Stomach (tissue), 9 donors: ENCODE results near the gene DRD2. TPM values are rescaled to one million over a fixed set of nuclear protein-coding genes. Genes with fewer than 3 reads are reported as not detected.
A peak's percentile ranks its signal among the peaks of the same experiment; 100 is the strongest.

Source experiments
- DNase-seq, 2 donors: peaks; one replicate each; pipeline versions ENCODE4 v3.0.0 to v3.0.0-alpha.2; 2013 to 2019
- H3K27ac ChIP-seq, 5 donors: fragments of 200-600 bp in 4 of 5; sonication (generic) in 4 of 5; one replicate each; pipeline ENCODE4 v1.5.1; 2013 to 2019; ENCODE audit warnings: mild to moderate bottlenecking in 1 of 5, moderate library complexity in 1 of 5
- H3K27me3 ChIP-seq, 3 donors: fragments of 200-600 bp; sonication (generic); one replicate each; pipeline ENCODE4 v1.5.1; 2017 to 2019; ENCODE audit warnings: mixed run types in 1 of 3
- H3K36me3 ChIP-seq, 4 donors: fragments of 200-600 bp; sonication (generic); 1 replicate in 3 of 4; 2 replicates in 1 of 4; pipeline ENCODE4 v1.5.1; 2016 to 2019
- H3K4me1 ChIP-seq, 4 donors: fragments of 200-600 bp; sonication (generic); one replicate each; pipeline ENCODE4 v1.5.1; 2016 to 2019
- H3K4me3 ChIP-seq, 4 donors: fragments of 200-600 bp; sonication (generic) in 3 of 4; one replicate each; pipeline ENCODE4 v1.5.1; 2016 to 2019; ENCODE audit warnings: mild to moderate bottlenecking in 1 of 4
- H3K9me3 ChIP-seq, 4 donors: fragments of 200-600 bp; sonication (generic); one replicate each; pipeline ENCODE4 v1.5.1; 2016 to 2019
- EP300 ChIP-seq: sonication (generic); formaldehyde crosslinking; IDR thresholded peaks from one replicate; pipeline ENCODE4 v1.6.1; 2017; ENCODE audit warnings: antibody characterized with exemption
- POLR2A ChIP-seq, 4 donors: fragments of 450-650 bp; IDR thresholded peaks; one replicate each; pipeline ENCODE4 v1.6.1; 2016; ENCODE audit warnings: antibody characterized with exemption in 4 of 4, control low read depth in 2 of 4, mild to moderate bottlenecking in 1 of 4, moderate library complexity in 1 of 4
- POLR2AphosphoS5 ChIP-seq, 3 donors: sonication (generic); formaldehyde crosslinking; IDR thresholded peaks; one replicate each; pipeline ENCODE4 v1.6.1; 2016; ENCODE audit warnings: antibody characterized with exemption in 3 of 3
- WGBS, 5 donors: extraction: QIAGEN DNeasy Blood & Tissue Kit in 3 of 5; methylation state at CpG; one replicate each; pipeline versions ENCODE4 v1.1.5 to v1.1.7; 2013 to 2018; 5-methylcytosine and 5-hydroxymethylcytosine counted together
- intact Hi-C: fragments of 100-400 bp; cut with DNase I; formaldehyde crosslinking; loops from one replicate; pipeline ENCODE4 v1.15.1; 2023; ENCODE audit warnings: low total_unique reads
- polyA plus RNA-seq, 3 donors: library from polyadenylated mRNA; stranded (reverse); fragments of 200-250 nt; gene quantifications; one replicate each; pipeline ENCODE4 v1.2.3, GENCODE V29; 2013
- total RNA-seq, 5 donors: library from RNA; depleted of rRNA; stranded (reverse); fragments of >200 nt; gene quantifications; one replicate each; pipeline versions ENCODE4 v1.1.0 to v1.2.3, GENCODE V29; 2014 to 2016
- TF ChIP-seq, protein P1 (sequence below), 7 experiments: fragments of 450-650 bp in 4 of 7; fragments of 200-600 bp in 3 of 7; sonication (generic) in 3 of 7; IDR thresholded peaks; one replicate each; pipeline ENCODE4 v1.5.1; 2016 to 2019; ENCODE audit warnings: antibody characterized with exemption in 7 of 7, control low read depth in 2 of 7, mild to moderate bottlenecking in 1 of 7
- donor health status: healthy with polysubstance abuse.
- donor health status: Bipolar disorder and iron deficiency.
- donor health status: healthy.

The DRD2 gene
- total and polyA plus RNA-seq, 8 donors, result 0.03 TPM; not detected in 7

DNA sequence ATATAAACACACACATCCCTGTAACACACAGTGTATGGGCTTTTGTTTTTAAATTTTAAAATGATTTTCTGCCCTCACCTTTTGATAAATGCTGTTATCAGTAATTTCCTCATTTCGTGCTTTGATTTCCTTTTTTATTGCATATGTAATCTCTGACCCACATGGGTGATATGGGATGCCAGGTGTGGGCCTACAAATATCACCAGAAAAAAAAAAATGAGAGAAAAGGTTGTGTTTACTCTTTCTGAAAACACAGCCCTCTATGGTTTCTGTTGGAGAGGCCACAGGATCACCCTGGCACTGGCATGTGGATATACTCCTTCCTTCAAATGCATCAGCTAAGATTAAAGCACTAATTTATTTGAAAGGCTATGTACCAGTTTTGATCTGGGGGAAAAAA lies 17.0 kb downstream of the DRD2 start:
- H3K27me3 ChIP-seq, result peaks cover 0 to 13% (median 0%) of the 10 kb centered on the region in 3 donors
- H3K9me3 ChIP-seq, result no peaks in the 10 kb centered on the region
- 31 to 38% (median 35%) methylated on average over 1 of the region's 1 CpG for WGBS, 5 donors
- H3K4me1 ChIP-seq, result no peaks in the 10 kb centered on the region
- no peaks in the 10 kb centered on the region for H3K36me3 ChIP-seq
- TF ChIP-seq EP300 (no peak), POLR2A (IDR thresholded peaks at IDR 0.05) (no peak), POLR2AphosphoS5 (IDR thresholded peaks at IDR 0.05) (no peak)
- TF ChIP-seq, protein P1, sequence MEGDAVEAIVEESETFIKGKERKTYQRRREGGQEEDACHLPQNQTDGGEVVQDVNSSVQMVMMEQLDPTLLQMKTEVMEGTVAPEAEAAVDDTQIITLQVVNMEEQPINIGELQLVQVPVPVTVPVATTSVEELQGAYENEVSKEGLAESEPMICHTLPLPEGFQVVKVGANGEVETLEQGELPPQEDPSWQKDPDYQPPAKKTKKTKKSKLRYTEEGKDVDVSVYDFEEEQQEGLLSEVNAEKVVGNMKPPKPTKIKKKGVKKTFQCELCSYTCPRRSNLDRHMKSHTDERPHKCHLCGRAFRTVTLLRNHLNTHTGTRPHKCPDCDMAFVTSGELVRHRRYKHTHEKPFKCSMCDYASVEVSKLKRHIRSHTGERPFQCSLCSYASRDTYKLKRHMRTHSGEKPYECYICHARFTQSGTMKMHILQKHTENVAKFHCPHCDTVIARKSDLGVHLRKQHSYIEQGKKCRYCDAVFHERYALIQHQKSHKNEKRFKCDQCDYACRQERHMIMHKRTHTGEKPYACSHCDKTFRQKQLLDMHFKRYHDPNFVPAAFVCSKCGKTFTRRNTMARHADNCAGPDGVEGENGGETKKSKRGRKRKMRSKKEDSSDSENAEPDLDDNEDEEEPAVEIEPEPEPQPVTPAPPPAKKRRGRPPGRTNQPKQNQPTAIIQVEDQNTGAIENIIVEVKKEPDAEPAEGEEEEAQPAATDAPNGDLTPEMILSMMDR (IDR thresholded peaks at IDR 0.05), result no peak
- H3K27ac ChIP-seq, result no peak overlapping the region
- DNase-seq, result no peak
- intact Hi-C loops, result no loop called here
- H3K4me3 ChIP-seq, result no peak overlapping the region

DNA sequence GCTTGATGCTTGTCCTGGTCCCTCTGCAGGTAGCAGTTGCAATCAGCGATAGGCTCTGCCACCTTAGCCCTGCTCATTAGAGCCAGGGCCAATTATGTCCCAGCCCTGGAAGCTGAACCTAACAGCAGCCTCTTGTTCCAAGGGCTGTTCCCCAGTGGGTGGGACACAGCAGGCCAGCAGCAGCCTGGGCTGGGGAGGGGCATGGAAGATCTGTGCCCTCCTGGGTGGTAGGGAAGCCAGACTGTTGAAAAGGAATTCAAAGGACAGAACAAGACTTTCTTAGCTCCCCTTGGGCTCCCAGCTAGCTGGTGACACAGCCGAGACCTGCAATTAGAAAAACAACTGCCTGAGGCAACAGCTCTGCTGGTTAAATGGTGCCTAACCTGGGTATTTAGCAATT lies 17.4 kb downstream of the DRD2 start:
- Histone ChIP-seq H3K27ac (no peak overlapping the region), H3K4me3 (no peak overlapping the region), H3K27me3 (peaks cover 0 to 13% (median 0%) of the 10 kb centered on the region in 3 donors), H3K4me1 (no peaks in the 10 kb centered on the region), H3K9me3 (no peaks in the 10 kb centered on the region), H3K36me3 (no peaks in the 10 kb centered on the region)
- intact Hi-C loops, result no loop called here
- TF ChIP-seq POLR2A (IDR thresholded peaks at IDR 0.05), result no peak
- WGBS, 5 donors, result 18 to 51% (median 21%) methylated on average over 1 to 2 of the region's 2 CpGs
- DNase-seq, result peak in 1 of 2 donors; percentile 12

DNA sequence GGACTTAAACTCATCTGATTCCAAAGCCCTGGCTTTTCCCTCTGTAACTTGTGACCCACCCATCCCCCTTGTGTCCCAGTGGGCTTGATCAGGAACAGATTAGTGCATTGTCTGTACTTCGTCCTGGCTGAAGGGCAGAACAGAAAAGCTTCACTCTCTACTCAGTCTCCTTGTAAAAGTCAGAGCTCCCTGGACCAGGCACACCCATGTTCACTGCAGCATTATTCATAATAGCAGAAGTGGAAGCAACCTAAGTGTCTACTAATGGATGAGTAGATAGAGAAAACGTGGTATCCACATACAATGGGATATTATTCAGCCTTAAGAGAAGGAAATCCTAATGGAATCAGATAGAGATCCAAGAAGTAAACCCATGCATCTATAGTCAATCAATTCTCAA lies 20.7 kb downstream of the DRD2 start:
- H3K36me3 ChIP-seq, result no peaks in the 10 kb centered on the region
- WGBS, 5 donors, result 54 to 69% (median 66%) methylated on average over 2 of the region's 2 CpGs
- no peaks in the 10 kb centered on the region for H3K9me3 ChIP-seq
- no peaks in the 10 kb centered on the region for H3K27me3 ChIP-seq
- no peak overlapping the region for H3K27ac ChIP-seq
- no peak overlapping the region for H3K4me3 ChIP-seq
- no peaks in the 10 kb centered on the region for H3K4me1 ChIP-seq
- TF ChIP-seq EP300 (no peak), POLR2A (IDR thresholded peaks at IDR 0.05) (no peak), POLR2AphosphoS5 (IDR thresholded peaks at IDR 0.05) (no peak)
- TF ChIP-seq, protein P1 (IDR thresholded peaks at IDR 0.05), result no peak
- DNase-seq, result no peak
- intact Hi-C loops, result no loop called here

DNA sequence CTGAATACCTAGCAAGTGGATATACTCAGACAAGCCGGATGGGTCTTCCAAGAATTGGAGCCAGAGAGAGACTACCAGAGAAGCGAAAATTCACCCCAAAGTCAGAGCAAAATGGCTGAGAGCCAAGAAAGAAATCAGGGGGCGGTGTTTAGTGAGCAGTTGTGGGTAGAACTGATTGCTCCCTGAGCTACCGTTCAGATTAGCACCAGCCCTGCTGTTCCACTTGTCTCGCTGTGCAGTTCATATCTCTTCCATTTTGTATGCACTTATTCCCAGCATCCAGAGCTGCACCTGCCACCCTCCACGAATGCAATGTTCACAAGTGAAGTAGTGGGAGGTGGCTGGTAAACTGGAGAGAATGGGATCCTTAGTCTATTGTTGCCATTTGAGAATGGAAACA lies 25.5 kb downstream of the DRD2 start:
- Histone ChIP-seq H3K4me1 (peaks cover 0 to 6% (median 0%) of the 10 kb centered on the region in 4 donors), H3K27ac (no peak overlapping the region), H3K4me3 (no peak overlapping the region), H3K9me3 (no peaks in the 10 kb centered on the region), H3K27me3 (peaks cover 0 to 33% (median 3%) of the 10 kb centered on the region in 3 donors), H3K36me3 (no peaks in the 10 kb centered on the region)
- no peak for DNase-seq
- 67 to 79% (median 71%) methylated on average over 6 of the region's 6 CpGs for WGBS, 5 donors
- intact Hi-C loops, result no loop called here
- TF ChIP-seq EP300 (no peak), POLR2AphosphoS5 (IDR thresholded peaks at IDR 0.05) (no peak), POLR2A (IDR thresholded peaks at IDR 0.05) (no peak)
- TF ChIP-seq, protein P1 (IDR thresholded peaks at IDR 0.05), result no peak

DNA sequence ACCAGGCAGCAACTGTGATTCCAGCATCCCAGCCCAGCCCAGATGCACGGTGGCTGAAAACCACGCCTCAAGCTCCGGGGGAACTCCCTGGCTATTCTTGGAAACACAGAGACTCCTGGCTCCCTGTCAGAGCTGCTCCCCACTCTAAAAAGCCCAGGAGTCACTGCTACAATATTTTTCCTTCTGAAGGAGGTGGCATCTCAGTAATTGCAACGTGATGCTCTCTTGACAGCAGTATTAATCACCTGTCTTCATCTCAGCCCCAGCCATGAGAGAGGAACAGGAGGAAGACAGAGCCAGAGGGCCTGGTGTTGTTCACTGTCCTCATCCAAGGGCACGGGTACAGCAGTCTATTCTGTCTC lies 26.9 kb downstream of the DRD2 start:
- no peak overlapping the region for H3K27ac ChIP-seq
- DNase-seq, result no peak
- H3K4me1 ChIP-seq, result peaks cover 0 to 6% (median 0%) of the 10 kb centered on the region in 4 donors
- 29 to 56% (median 49%) methylated on average over 2 to 5 of the region's 5 CpGs for WGBS, 5 donors
- no peaks in the 10 kb centered on the region for H3K36me3 ChIP-seq
- intact Hi-C loops, result no loop called here
- H3K9me3 ChIP-seq, result no peaks in the 10 kb centered on the region
- TF ChIP-seq POLR2A (IDR thresholded peaks at IDR 0.05) (no peak), POLR2AphosphoS5 (IDR thresholded peaks at IDR 0.05) (no peak), EP300 (no peak)
- TF ChIP-seq, protein P1 (IDR thresholded peaks at IDR 0.05), result no peak
- peaks cover 0 to 43% (median 3%) of the 10 kb centered on the region in 3 donors for H3K27me3 ChIP-seq
- H3K4me3 ChIP-seq, result no peak overlapping the region
